Measurements from ENCODE around the gene ASAP3. TPM values are rescaled to one million over a fixed set of nuclear protein-coding genes. Genes with fewer than 3 reads are reported as not detected.

ASAP3 gene
- total RNA-seq, 4 donors from 2014 or later, result 68.7 to 130 (median 88.5) TPM

GRCh38 chr1:23394181-23394580 is 89.8 kb downstream of the ASAP3 start:
- WGBS, result 74% methylated on average over 4 of the region's 4 CpGs
- Histone ChIP-seq H3K4me3 (no peak overlapping the region), H3K9me3 (no peaks in the 10 kb centered on the region), H3K4me1 (peaks cover 14% of the 10 kb centered on the region), H3K27me3 (no peaks in the 10 kb centered on the region), H3K27ac (peak overlapping the region; percentile 79), H3K36me3 (peaks cover 16% of the 10 kb centered on the region)
- no peak for TF ChIP-seq POLR2A (IDR thresholded peaks at IDR 0.05)
- TF ChIP-seq EP300 (IDR thresholded peaks at IDR 0.05), result no peak
- TF ChIP-seq POLR2AphosphoS5 (IDR thresholded peaks at IDR 0.05), result no peak
- TF ChIP-seq CTCF (IDR thresholded peaks at IDR 0.05), result no peak
- no peak for DNase-seq (ENCODE audit: low spot score in 2 of 2)

DNA sequence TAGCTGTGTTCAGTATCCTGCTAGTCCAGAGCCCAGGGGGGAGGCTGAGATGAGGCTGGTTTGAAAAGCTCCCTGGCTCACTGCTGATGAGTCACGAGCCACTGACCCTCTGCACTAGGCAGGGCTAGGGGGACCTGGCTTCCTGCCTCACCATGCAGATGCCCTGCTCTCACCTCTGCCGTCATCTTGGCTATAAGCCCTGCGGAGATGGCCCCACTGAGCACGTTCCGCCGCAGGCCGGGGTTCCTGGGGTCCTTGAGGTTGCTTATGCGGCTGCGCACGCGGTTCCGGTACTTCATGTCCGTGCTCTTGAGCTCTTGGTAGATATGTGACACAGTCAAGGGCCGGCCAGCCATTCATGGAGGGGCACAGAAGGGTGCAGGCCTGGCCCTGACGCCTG is 90.3 kb downstream of the ASAP3 start:
- peak in 1 of 2 donors; percentile 77 for DNase-seq (ENCODE audit: low spot score in 2 of 2)

DNA sequence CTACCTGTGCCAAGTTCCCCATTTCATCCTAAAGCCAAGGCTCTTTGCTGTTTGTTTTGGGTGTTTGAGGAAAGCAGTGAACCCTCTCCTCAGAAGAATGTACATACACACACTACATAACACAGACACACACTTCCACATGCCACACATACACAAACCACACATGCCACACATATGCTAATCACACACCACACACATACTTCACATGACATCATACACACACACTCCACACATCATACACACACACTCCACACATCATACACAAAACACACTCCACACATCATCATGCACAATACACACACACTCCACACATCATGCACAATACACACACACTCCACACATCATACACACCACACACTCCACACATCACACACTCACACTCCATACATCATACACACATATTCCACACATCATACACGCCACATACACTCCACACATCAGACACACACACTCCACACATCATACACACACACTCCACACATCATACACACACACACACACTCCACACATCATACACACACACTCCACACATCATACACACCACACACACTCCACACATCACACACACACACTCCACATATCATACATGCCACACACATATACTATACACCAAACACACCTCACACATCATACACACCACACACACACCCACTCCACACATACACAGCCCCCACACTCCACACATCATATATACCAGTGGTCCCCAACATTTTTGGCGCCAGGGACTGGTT is 91.7 kb downstream of the ASAP3 start:
- WGBS, result 68% methylated on average over 2 of the region's 2 CpGs
- peaks cover 11% of the 10 kb centered on the region for H3K36me3 ChIP-seq
- H3K27me3 ChIP-seq, result no peaks in the 10 kb centered on the region
- H3K4me3 ChIP-seq, result no peak overlapping the region
- DNase-seq (ENCODE audit: low spot score in 2 of 2), result no peak
- H3K27ac ChIP-seq, result no peak overlapping the region
- peaks cover 14% of the 10 kb centered on the region for H3K4me1 ChIP-seq
- no peaks in the 10 kb centered on the region for H3K9me3 ChIP-seq
- TF ChIP-seq EP300 (IDR thresholded peaks at IDR 0.05) (no peak), CTCF (IDR thresholded peaks at IDR 0.05) (no peak), POLR2A (IDR thresholded peaks at IDR 0.05) (no peak), POLR2AphosphoS5 (IDR thresholded peaks at IDR 0.05) (no peak)

More for the DNA sequence above, 90.3 kb downstream of the ASAP3 start:
- Histone ChIP-seq H3K9me3 (no peaks in the 10 kb centered on the region), H3K27me3 (no peaks in the 10 kb centered on the region), H3K4me1 (peaks cover 14% of the 10 kb centered on the region), H3K36me3 (peaks cover 16% of the 10 kb centered on the region), H3K27ac (peak overlapping the region; percentile 79), H3K4me3 (no peak overlapping the region)
- 94% methylated on average over 8 of the region's 15 CpGs for WGBS
- no peak for TF ChIP-seq POLR2A (IDR thresholded peaks at IDR 0.05)
- no peak for TF ChIP-seq EP300 (IDR thresholded peaks at IDR 0.05)
- TF ChIP-seq POLR2AphosphoS5 (IDR thresholded peaks at IDR 0.05), result no peak
- TF ChIP-seq CTCF (IDR thresholded peaks at IDR 0.05), result no peak

DNA sequence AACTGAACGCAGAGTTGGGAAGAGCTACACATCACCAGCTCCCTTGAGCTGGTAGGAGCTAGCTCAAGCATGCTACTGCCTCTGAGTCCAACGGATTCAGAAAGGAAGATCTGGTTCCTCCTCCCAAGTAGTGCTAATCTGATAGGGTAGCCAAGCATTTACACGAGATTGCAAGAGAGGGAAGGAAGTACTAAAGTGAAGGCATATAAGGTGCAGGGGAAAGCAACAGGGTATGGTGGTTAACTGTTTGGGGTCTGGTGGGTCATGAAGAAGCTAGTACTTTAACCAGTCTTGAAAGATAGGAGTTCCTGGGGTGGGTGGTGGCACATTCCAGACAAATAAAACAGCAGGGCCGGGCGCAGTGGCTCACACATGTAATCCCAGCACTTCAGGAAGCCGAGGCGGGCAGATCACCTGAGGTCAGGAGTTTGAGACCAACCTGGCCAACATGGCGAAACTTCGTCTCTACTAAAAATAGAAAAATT is 94.1 kb downstream of the ASAP3 start:
- no peaks in the 10 kb centered on the region for H3K27me3 ChIP-seq
- WGBS, result 74% methylated on average over 9 of the region's 9 CpGs
- TF ChIP-seq POLR2AphosphoS5 (IDR thresholded peaks at IDR 0.05) (no peak), CTCF (IDR thresholded peaks at IDR 0.05) (no peak), POLR2A (IDR thresholded peaks at IDR 0.05) (no peak), EP300 (IDR thresholded peaks at IDR 0.05) (no peak)
- H3K36me3 ChIP-seq, result peaks cover 11% of the 10 kb centered on the region
- no peak for DNase-seq (ENCODE audit: low spot score in 2 of 2)
- H3K4me3 ChIP-seq, result no peak overlapping the region
- no peaks in the 10 kb centered on the region for H3K9me3 ChIP-seq
- H3K27ac ChIP-seq, result no peak overlapping the region
- H3K4me1 ChIP-seq, result peaks cover 18% of the 10 kb centered on the region

DNA sequence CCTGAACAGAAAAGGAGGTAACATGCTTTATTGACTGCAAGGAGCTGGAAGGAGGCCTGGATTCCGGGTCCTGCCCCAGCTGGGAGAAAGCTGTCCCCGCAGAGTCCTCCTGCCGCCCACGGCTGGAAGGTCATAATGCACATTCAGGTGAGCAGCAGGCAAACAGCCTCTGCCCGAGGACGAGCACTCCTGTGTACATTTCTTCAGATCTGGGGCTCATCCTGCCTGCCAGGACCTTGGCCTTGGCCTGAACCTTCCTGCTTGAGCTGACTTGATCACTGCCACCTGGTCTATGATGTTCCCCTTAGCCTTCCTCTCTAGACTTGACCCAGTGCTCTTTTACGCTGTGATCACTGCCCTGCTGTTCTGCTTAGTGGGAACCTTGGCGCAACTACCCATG is 96.5 kb downstream of the ASAP3 start:
- no peak overlapping the region for H3K4me3 ChIP-seq
- H3K27me3 ChIP-seq, result no peaks in the 10 kb centered on the region
- TF ChIP-seq EP300 (IDR thresholded peaks at IDR 0.05) (no peak), CTCF (IDR thresholded peaks at IDR 0.05) (no peak), POLR2A (IDR thresholded peaks at IDR 0.05) (no peak), POLR2AphosphoS5 (IDR thresholded peaks at IDR 0.05) (no peak)
- H3K4me1 ChIP-seq, result peaks cover 26% of the 10 kb centered on the region
- H3K9me3 ChIP-seq, result no peaks in the 10 kb centered on the region
- DNase-seq (ENCODE audit: low spot score in 2 of 2), result no peak
- H3K36me3 ChIP-seq, result peaks cover 7% of the 10 kb centered on the region
- WGBS, result 92% methylated on average over 7 of the region's 8 CpGs
- H3K27ac ChIP-seq, result no peak overlapping the region
